Activated naive CD8-positive, alpha-beta T cell treated with anti-CD3 and anti-CD28 coated beads for 36 hours (primary cell): Measurements from ENCODE around the gene ASPN. TPM values are rescaled to one million over a fixed set of nuclear protein-coding genes. Genes with fewer than 3 reads are reported as not detected.
A peak's percentile ranks its signal among the peaks of the same experiment; 100 is the strongest.
"Not testable (repeated sequence)": the region's sequence is repeated elsewhere in the genome, so short reads cannot be mapped to it uniquely, and the experiment has no call there.

Experiments used
- DNase-seq: peaks from one replicate; pipeline ENCODE4 v3.0.0; 2021
- H3K27ac Mint-ChIP-seq: one replicate; pipeline ENCODE4 v1.8.0; 2022; ENCODE audit warnings: mild to moderate bottlenecking, moderate library complexity, mixed read lengths
- H3K27me3 Mint-ChIP-seq: one replicate; pipeline ENCODE4 v1.8.0; 2022; ENCODE audit warnings: mild to moderate bottlenecking, mixed read lengths
- H3K36me3 Mint-ChIP-seq: one replicate; pipeline ENCODE4 v1.8.0; 2021; ENCODE audit warnings: mild to moderate bottlenecking, mixed read lengths
- H3K4me1 Mint-ChIP-seq: one replicate; pipeline ENCODE4 v1.8.0; 2021; ENCODE audit warnings: mixed read lengths
- H3K4me3 Mint-ChIP-seq: one replicate; pipeline ENCODE4 v1.8.0; 2022; ENCODE audit warnings: mild to moderate bottlenecking, moderate library complexity, mixed read lengths
- H3K9me3 Mint-ChIP-seq: one replicate; pipeline ENCODE4 v1.8.0; 2022; ENCODE audit warnings: mixed read lengths
- total RNA-seq, 2 experiments: library from RNA; stranded (reverse); gene quantifications; one replicate each; pipeline ENCODE4 v1.2.3, GENCODE V29; 2021

Gene ASPN
- total RNA-seq, 2 experiments from 2014 or later, result not detected

DNA sequence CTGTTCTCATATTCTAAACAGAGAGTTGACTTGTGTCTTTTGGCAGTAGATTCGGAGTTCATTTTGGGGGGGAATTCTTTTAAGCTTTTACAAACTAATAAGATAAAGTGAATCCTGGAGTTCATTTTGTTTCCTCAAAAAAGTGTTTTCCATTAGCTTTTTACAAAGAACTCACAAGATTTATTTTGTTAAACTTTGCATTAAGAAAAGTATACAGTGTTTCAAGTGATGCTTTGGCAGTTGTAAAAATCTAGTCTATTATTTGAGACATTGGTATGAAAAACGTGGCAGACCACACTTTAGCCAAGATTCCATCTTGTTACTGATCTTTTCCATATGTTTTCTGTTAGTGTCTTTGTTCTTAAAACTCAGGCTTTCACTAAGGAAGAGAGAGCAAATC, 56.8 kb downstream of the ASPN start:
- no peak for DNase-seq
- H3K9me3 Mint-ChIP-seq, result no peaks in the 10 kb centered on the region
- no peaks in the 10 kb centered on the region for H3K27me3 Mint-ChIP-seq
- no peak overlapping the region for H3K4me3 Mint-ChIP-seq
- H3K27ac Mint-ChIP-seq, result no peak overlapping the region
- H3K36me3 Mint-ChIP-seq, result peaks cover 10% of the 10 kb centered on the region
- no peaks in the 10 kb centered on the region for H3K4me1 Mint-ChIP-seq

DNA sequence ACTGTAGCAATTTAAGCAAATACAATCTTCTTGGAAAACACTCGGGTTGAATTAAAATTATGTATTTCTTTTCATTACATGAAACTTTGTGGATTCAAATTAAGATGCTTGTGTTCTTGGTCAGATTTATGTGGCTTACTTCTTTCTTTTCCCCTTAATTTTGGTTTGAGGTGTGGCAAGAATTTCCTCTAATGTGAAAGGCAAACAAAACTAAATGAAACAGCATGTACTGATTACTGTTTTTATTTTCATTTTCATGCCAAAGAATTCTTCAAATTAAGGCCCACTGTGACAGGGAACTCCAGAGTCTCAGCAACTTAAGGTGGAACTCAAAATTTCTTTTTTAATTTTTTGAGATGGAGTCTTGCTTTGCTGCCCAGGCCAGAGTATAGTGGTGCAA, 58.0 kb downstream of the ASPN start, which contains the start of gene OMD:
OMD (minus strand) TSS at position 132 of the 400 bp plus-strand sequence. CDS start 6,913 bp downstream, outside the sequence.
- Mint-ChIP-seq H3K9me3 (no peaks in the 10 kb centered on the region), H3K27me3 (no peaks in the 10 kb centered on the region), H3K4me1 (no peaks in the 10 kb centered on the region), H3K27ac (no peak within 1 kb of the TSS), H3K4me3 (no peak within 1 kb of the TSS), H3K36me3 (peaks cover 11% of the 10 kb centered on the region)
- no peak for DNase-seq

- Mint-ChIP-seq H3K9me3 (no peaks in the 10 kb centered on the region), H3K4me3 (no peak overlapping the region), H3K4me1 (no peaks in the 10 kb centered on the region), H3K27me3 (no peaks in the 10 kb centered on the region), H3K27ac (no peak overlapping the region), H3K36me3 (peaks cover 11% of the 10 kb centered on the region)
- no peak for DNase-seq
These were observed 58.7 kb downstream of the ASPN start for GRCh38 chr9:92423612-92424011.

GRCh38 chr9:92422611-92423338, 59.5 kb downstream of the ASPN start:
- no peak overlapping the region for H3K27ac Mint-ChIP-seq
- no peaks in the 10 kb centered on the region for H3K4me1 Mint-ChIP-seq
- H3K27me3 Mint-ChIP-seq, result no peaks in the 10 kb centered on the region
- H3K36me3 Mint-ChIP-seq, result peaks cover 11% of the 10 kb centered on the region
- H3K9me3 Mint-ChIP-seq, result no peaks in the 10 kb centered on the region
- DNase-seq, result no peak
- no peak overlapping the region for H3K4me3 Mint-ChIP-seq

DNA sequence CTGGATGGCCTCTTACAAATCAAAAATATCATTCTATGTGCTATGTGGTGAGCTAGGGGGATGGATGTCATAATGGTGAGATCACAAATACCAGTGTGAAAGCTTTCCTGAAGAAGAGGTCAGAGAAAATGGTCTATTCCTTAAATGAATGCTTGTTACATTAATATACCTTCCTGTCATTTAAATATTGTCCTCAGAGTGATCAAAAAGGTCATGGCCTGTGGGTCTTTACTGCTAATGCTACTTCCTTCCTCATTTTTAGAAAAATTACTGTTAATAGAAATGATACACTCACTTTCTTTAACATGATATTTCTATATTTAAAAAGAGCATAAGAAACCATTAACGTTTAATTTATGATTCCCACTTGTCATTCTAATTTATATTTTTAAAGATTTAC, 67.7 kb downstream of the ASPN start:
- Mint-ChIP-seq H3K4me1 (no peaks in the 10 kb centered on the region), H3K9me3 (no peaks in the 10 kb centered on the region), H3K27ac (no peak overlapping the region), H3K36me3 (peaks cover 2% of the 10 kb centered on the region), H3K27me3 (no peaks in the 10 kb centered on the region), H3K4me3 (no peak overlapping the region)
- no peak for DNase-seq

DNA sequence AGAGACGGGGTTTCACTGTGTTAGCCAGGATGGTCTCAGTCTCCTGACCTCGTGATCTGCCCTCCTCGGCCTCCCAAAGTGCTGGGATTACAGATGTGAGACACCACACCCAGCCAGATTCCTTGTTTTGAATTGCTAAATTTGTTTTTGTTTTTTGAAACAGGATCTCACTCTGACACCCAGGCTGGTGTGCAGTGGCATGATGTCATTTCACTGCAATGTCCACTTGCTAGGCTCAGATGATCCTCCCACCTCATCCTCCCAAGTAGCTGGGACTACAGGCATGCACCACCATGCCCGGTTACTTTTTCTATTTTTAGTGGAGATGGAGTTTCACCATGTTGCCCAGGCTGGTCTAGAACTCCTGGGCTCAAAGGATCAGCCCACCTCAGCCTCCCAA, 71.1 kb downstream of the ASPN start:
- H3K27ac Mint-ChIP-seq, H3K27me3 Mint-ChIP-seq, H3K36me3 Mint-ChIP-seq, H3K9me3 Mint-ChIP-seq, H3K4me3 Mint-ChIP-seq, DNase-seq: not testable (repeated sequence)
- peaks cover 11% of the 10 kb centered on the region for H3K4me1 Mint-ChIP-seq

GRCh38 chr9:92408747-92409478, 73.4 kb downstream of the ASPN start:
- DNase-seq, result no peak
- Mint-ChIP-seq H3K4me3 (no peak overlapping the region), H3K9me3 (no peaks in the 10 kb centered on the region), H3K27me3 (no peaks in the 10 kb centered on the region), H3K4me1 (peaks cover 22% of the 10 kb centered on the region), H3K27ac (no peak overlapping the region), H3K36me3 (peaks cover 3% of the 10 kb centered on the region)

DNA sequence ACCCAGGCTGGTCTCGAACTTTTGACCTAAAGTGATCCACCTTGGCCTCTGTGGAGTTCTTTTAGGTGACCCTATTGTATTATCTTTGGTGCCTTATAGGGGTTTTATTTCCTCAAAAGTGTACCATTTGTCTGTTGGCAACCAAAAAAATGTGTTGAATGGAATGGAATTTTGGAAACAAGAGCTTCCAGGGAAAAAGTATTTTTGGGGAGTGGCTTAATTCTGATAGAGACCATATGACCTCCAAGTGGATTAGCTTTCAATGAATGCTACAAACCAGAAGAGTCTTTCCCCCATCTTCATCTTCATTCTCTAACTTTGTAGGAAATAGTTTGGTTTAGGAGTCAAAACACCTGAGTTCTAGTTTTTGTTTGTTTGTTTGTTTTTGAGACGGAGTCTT, 74.5 kb downstream of the ASPN start:
- DNase-seq, result no peak
- no peaks in the 10 kb centered on the region for H3K9me3 Mint-ChIP-seq
- H3K36me3 Mint-ChIP-seq, result peaks cover 3% of the 10 kb centered on the region
- H3K4me3 Mint-ChIP-seq, result no peak overlapping the region
- H3K27me3 Mint-ChIP-seq, result no peaks in the 10 kb centered on the region
- H3K27ac Mint-ChIP-seq, result no peak overlapping the region
- H3K4me1 Mint-ChIP-seq, result peaks cover 22% of the 10 kb centered on the region

GRCh38 chr9:92406477-92406876, 75.8 kb downstream of the ASPN start:
- H3K27me3 Mint-ChIP-seq, result no peaks in the 10 kb centered on the region
- peak overlapping the region; percentile 14 for H3K4me3 Mint-ChIP-seq
- H3K4me1 Mint-ChIP-seq, result peaks cover 31% of the 10 kb centered on the region
- peaks cover 3% of the 10 kb centered on the region for H3K36me3 Mint-ChIP-seq
- H3K9me3 Mint-ChIP-seq, result no peaks in the 10 kb centered on the region
- H3K27ac Mint-ChIP-seq, result no peak overlapping the region
- peak; percentile 13 for DNase-seq

Other genes starting within 250 kb of the ASPN start
- 100 to 1,000 TPM; 280 TPM for gene IARS1, start 188.8 kb downstream of the ASPN start, total RNA-seq
- 10 to 100 TPM; 65.0 to 73.3 TPM for gene NOL8, start 157.2 kb downstream of the ASPN start, total RNA-seq
- 10 to 100 TPM; 26.5 to 27.0 TPM for gene CENPP, start 156.6 kb downstream of the ASPN start, total RNA-seq
- not detected for gene OGN, start 77.9 kb downstream of the ASPN start, total RNA-seq
- not detected for gene OMD, start 58.0 kb downstream of the ASPN start, total RNA-seq
- not detected for gene ECM2, start 53.5 kb upstream of the ASPN start, total RNA-seq
- 10 to 100 TPM; 13.0 to 13.9 TPM for gene IPPK, start 187.6 kb upstream of the ASPN start, total RNA-seq